ENCODE data around the gene NRP2. TPM values are rescaled to one million over a fixed set of nuclear protein-coding genes. Genes with fewer than 3 reads are reported as not detected.

The NRP2 gene
- total and polyA plus RNA-seq, 2 of the 13 experiments (the other 11 are each of a cell fraction or from before 2014, with no cell fraction given): 0.65 to 1.4 TPM

DNA sequence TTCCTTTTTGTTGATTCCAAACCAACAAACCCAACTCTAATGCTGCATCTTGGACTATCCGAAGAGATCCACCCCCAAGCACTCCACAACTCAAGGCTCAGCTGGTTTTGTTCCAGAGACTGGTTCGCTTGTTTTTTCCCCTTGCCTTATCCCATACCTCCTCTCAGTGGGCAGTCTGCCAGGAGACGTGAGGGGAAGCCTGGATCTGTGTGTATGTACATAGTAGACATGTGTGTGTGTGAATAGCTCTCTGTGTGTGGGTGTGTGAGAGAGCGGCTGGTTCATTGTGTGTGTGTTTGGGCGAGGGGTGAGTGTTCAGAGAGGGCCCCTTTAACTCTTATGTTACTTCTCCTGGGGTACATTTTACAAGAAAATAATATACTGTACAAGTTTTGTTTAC, 94.4 kb downstream of the NRP2 start:
- Histone ChIP-seq H3K4me1 (ENCODE audit: insufficient read depth, low read length) (no peaks in the 10 kb centered on the region), H4K20me1 (ENCODE audit: insufficient read depth, low read length) (no peaks in the 10 kb centered on the region), H3K27me3 (ENCODE audit: control insufficient read depth in 1 of 2, insufficient read depth in 2 of 2, low read length in 2 of 2) (peaks cover 0 to 6% of the 10 kb centered on the region in 2 experiments; a peak in 1 of 5 replicates), H3K4me2 (ENCODE audit: low read depth, low read length) (no peak overlapping the region), H3K9me3 (ENCODE audit: low read length) (no peaks in the 10 kb centered on the region), H3K79me2 (ENCODE audit: insufficient read depth, low read length) (no peaks in the 10 kb centered on the region), H3K36me3 (replicated peaks in 1 of 2; ENCODE audit: control insufficient read depth in 1 of 2, insufficient read depth in 2 of 2, low read length in 2 of 2) (no peaks in the 10 kb centered on the region), H3K27ac (ENCODE audit: extremely low read length, insufficient read depth, low read length) (no peak overlapping the region), H2AFZ (ENCODE audit: low read length) (no peak overlapping the region), H3K9ac (ENCODE audit: insufficient read depth, low read depth, low read length) (no peak overlapping the region), H3K4me3 (replicated peaks in 1 of 3; ENCODE audit: insufficient read depth in 1 of 3, low read depth in 2 of 3, low read length in 3 of 3) (no peak overlapping the region)
- DNase-seq (ENCODE audit: low spot score): no peak
- in situ Hi-C loops (cut with HindIII; ENCODE audit: extremely low pct_ligation_motif_present, low pct_unique_long_range_greater_than_20kb): loop anchor here (5.0 kb wide), 2 partner anchors 36 to 111 kb away; no protein-coding TSS in a partner anchor
- ATAC-seq: peak; percentile 25
- ChIA-PET CTCF (ENCODE audit: low intra/inter-chr PET ratio, low total read pairs) (interaction anchor here (1.0 to 2.6 kb wide), 5 partner anchors 35 to 171 kb away, joined by 4 to 38 read pairs (median 22); no protein-coding TSS in a partner anchor), POLR2A (no interaction called here)
- BruUV-seq (replicated peaks): no TSS peak
- TF ChIP-seq GFI1 (CRISPR knock-in tag; IDR thresholded peaks at IDR 0.05; ENCODE audit: borderline replicate concordance) (no peak), TGIF2 (CRISPR knock-in tag; IDR thresholded peaks at IDR 0.05) (no peak), ZNF12 (CRISPR knock-in tag; IDR thresholded peaks at IDR 0.05) (peak; percentile 73; the same call in 1 of the 2 replicates)
- WGBS (ENCODE audit: low lambda C conversion rate): 63% methylated on average over 5 of the region's 5 CpGs
- intact Hi-C loops (cut with micrococcal nuclease; ENCODE audit: unreplicated experiment): loop anchor here (1.0 kb wide), 3 partner anchors 37 to 149 kb away; no protein-coding TSS in a partner anchor
- FAIRE-seq: no peak

- CTCF ChIA-PET (ENCODE audit: low intra/inter-chr PET ratio, low total read pairs): no interaction called here
Observed at GRCh38 chr2:205778356-205778755, 96.1 kb downstream of the NRP2 start.

More at GRCh38 chr2:205778356-205778755, 96.1 kb downstream of the NRP2 start:
- Histone ChIP-seq H3K4me2 (ENCODE audit: low read depth, low read length) (no peak overlapping the region), H2AFZ (ENCODE audit: low read length) (no peak overlapping the region), H3K4me3 (replicated peaks in 1 of 3; ENCODE audit: insufficient read depth in 1 of 3, low read depth in 2 of 3, low read length in 3 of 3) (no peak overlapping the region), H3K27me3 (ENCODE audit: control insufficient read depth in 1 of 2, insufficient read depth in 2 of 2, low read length in 2 of 2) (peaks cover 0 to 10% of the 10 kb centered on the region in 2 experiments; a peak in 1 of 5 replicates), H4K20me1 (ENCODE audit: insufficient read depth, low read length) (no peaks in the 10 kb centered on the region), H3K9ac (ENCODE audit: insufficient read depth, low read depth, low read length) (no peak overlapping the region), H3K27ac (ENCODE audit: extremely low read length, insufficient read depth, low read length) (no peak overlapping the region), H3K4me1 (ENCODE audit: insufficient read depth, low read length) (peaks cover 6% of the 10 kb centered on the region), H3K79me2 (ENCODE audit: insufficient read depth, low read length) (no peaks in the 10 kb centered on the region), H3K36me3 (replicated peaks in 1 of 2; ENCODE audit: control insufficient read depth in 1 of 2, insufficient read depth in 2 of 2, low read length in 2 of 2) (no peaks in the 10 kb centered on the region), H3K9me3 (ENCODE audit: low read length) (no peaks in the 10 kb centered on the region)
- POLR2A ChIA-PET: no interaction called here
- in situ Hi-C loops (cut with HindIII; ENCODE audit: extremely low pct_ligation_motif_present, low pct_unique_long_range_greater_than_20kb): loop anchor here (5.0 kb wide), 2 partner anchors 34 to 109 kb away; no protein-coding TSS in a partner anchor
- no peak for ATAC-seq
- 45% methylated on average over 3 of the region's 3 CpGs for WGBS (ENCODE audit: low lambda C conversion rate)
- no peak for DNase-seq (ENCODE audit: low spot score)
- TF ChIP-seq XRCC5 (optimal IDR thresholded peaks at IDR 0.05; ENCODE audit: low read length) (no peak), ZMYM3 (CRISPR knock-in tag; IDR thresholded peaks at IDR 0.05) (no peak), ZNF256 (CRISPR knock-in tag; conservative IDR thresholded peaks at IDR 0.05) (no peak), GTF3A (CRISPR knock-in tag; conservative IDR thresholded peaks at IDR 0.05) (no peak), STAG1 (CRISPR knock-in tag; IDR thresholded peaks at IDR 0.05) (no peak)
- TF ChIP-seq, protein P1, sequence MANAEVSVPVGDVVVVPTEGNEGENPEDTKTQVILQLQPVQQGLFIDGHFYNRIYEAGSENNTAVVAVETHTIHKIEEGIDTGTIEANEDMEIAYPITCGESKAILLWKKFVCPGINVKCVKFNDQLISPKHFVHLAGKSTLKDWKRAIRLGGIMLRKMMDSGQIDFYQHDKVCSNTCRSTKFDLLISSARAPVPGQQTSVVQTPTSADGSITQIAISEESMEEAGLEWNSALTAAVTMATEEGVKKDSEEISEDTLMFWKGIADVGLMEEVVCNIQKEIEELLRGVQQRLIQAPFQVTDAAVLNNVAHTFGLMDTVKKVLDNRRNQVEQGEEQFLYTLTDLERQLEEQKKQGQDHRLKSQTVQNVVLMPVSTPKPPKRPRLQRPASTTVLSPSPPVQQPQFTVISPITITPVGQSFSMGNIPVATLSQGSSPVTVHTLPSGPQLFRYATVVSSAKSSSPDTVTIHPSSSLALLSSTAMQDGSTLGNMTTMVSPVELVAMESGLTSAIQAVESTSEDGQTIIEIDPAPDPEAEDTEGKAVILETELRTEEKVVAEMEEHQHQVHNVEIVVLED (CRISPR knock-in tag; IDR thresholded peaks at IDR 0.05; ENCODE audit: borderline replicate concordance): no peak
- FAIRE-seq: no peak
- intact Hi-C loops (cut with micrococcal nuclease; ENCODE audit: unreplicated experiment): no loop called here
- no TSS peak for BruUV-seq (replicated peaks)
